Brain pericyte (primary cell): Measurements from ENCODE around the gene PTPN14.

ENCODE experiments used
- DNase-seq: peaks from one replicate; pipeline ENCODE4 v3.0.0-alpha.2; 2012; ENCODE audit warnings: low read depth, low spot score

Gene PTPN14

GRCh38 chr1:214476229-214476985, 75.0 kb downstream of the PTPN14 start:
- no peak for DNase-seq

GRCh38 chr1:214475746-214476145, 75.7 kb downstream of the PTPN14 start:
- no peak for DNase-seq

- DNase-seq = no peak
Observed at GRCh38 chr1:214475331-214475730, 76.1 kb downstream of the PTPN14 start.

GRCh38 chr1:214474467-214474866, 76.9 kb downstream of the PTPN14 start:
- no peak for DNase-seq

- no peak for DNase-seq
Observed at GRCh38 chr1:214473862-214474261, 77.5 kb downstream of the PTPN14 start.

DNA sequence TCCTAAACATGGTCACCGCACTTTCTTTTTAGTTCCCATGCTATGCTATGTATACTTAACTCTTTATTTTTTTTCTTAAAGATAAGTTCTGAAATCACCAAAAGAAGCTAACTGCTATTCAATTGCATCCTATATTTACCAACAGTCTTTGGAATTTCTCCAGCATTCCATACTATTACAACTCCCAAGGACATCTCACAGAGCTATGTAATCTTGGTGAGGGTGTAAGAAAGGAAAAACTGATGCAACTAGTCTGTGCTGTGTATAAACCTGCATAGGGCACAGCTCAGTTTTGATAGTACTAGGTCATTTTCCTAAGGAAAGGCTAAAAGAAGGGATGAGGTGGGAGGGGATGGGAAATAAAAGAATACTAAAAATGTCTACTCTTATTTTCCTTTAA, 78.0 kb downstream of the PTPN14 start:
- DNase-seq = no peak

DNA sequence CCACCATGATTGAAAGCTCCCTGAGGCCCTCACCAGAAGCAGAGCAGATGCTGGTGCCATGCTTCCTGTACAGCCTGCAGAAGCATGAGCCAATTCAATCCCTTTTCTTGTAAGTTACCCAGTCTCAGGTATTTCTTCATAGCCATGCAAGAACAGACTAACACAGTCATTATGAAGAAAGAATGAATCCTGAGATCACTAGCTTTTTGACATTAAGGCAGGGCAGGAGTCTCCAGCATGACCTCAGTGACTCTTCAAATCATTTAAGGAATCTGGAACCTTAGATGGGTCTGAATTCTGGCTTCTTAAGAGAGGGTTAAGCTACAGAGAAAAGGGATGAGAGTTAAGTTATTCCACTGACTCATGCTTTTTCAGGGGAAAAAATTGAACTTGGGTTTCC, 79.0 kb downstream of the PTPN14 start:
- no peak for DNase-seq

DNA sequence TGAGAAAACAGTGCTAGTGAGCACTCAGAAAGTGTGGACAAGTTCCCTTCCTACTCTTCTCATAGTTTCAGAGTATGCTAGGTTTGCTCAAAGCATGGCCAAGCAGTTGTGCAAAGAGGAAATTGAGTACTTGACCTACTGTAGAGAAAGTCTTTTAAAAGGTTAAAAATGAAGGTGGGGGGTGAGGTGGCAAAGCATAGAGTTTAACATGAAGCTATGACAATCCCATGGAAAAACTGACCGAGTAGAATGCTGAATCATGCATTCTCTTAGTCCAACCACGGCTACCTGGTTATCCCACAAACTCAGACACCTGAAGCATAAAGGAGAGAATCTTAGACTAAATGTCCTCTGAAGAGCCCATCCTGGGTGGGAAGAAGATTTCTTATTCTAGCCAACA, 79.9 kb downstream of the PTPN14 start:
- DNase-seq = no peak

DNA sequence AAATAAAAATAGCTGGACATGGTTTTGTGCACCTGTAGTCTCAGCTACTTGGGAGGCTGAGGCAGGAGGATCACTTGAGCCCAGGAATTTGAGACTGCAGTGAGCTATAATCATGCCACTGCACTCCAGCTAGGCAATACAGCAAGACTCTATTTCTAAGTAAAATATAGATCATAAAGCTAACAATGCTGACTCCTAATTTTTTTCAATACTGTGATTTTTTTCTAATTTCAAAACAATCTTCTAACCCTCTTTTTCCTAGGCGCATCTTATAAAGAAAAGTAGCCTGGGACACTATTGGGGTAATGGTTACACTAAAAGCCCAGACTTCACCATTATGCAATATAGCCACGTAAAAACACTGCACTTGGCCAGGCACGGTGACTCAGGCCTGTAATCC, 81.3 kb downstream of the PTPN14 start:
- DNase-seq = no peak

DNA sequence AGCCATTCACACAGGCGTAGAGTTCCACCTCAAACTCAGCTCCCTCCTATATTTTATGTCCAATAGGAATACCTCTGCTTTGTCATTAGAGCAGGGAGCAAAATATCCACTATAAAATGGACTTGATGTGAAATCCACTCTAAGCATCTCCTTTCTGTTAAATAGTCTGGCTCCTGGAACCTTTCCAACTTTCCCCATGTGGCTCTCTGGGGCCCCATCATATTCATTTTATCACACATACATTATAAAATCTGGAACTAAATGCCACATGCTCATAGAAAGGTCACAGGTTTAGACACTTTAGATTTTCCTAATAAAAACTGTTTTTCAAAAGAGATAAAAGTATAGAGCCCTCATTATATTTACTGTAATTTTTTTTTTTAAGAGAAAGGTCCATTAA, 82.1 kb downstream of the PTPN14 start:
- DNase-seq = no peak

GRCh38 chr1:214467078-214467585, 84.3 kb downstream of the PTPN14 start:
- no peak for DNase-seq

- no peak for DNase-seq
Observed at GRCh38 chr1:214466403-214467077, 84.9 kb downstream of the PTPN14 start.

- no peak for DNase-seq
Observed at GRCh38 chr1:214464445-214465287, 86.7 kb downstream of the PTPN14 start.

GRCh38 chr1:214463596-214463995, 87.8 kb downstream of the PTPN14 start:
- no peak for DNase-seq

DNA sequence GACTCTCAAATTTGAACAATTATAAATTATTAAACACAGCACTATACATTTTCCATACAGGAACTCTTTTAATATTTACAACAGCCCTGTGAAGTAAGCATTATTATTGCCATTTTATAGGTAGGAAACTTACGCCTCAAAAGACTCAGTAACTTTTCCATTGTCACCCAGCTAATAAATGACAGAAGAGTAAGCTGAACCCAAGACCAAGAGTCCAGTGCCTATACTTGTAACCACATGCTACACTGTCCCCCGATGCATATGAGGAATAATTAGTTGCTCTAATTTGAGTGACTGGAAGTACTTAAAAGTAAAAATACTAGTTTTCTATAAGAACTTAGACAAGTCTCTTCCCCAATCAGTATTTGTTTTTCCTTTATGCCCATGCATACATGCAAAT, 88.5 kb downstream of the PTPN14 start:
- no peak for DNase-seq

- DNase-seq = no peak
Observed at GRCh38 chr1:214461305-214461704, 90.1 kb downstream of the PTPN14 start.

DNA sequence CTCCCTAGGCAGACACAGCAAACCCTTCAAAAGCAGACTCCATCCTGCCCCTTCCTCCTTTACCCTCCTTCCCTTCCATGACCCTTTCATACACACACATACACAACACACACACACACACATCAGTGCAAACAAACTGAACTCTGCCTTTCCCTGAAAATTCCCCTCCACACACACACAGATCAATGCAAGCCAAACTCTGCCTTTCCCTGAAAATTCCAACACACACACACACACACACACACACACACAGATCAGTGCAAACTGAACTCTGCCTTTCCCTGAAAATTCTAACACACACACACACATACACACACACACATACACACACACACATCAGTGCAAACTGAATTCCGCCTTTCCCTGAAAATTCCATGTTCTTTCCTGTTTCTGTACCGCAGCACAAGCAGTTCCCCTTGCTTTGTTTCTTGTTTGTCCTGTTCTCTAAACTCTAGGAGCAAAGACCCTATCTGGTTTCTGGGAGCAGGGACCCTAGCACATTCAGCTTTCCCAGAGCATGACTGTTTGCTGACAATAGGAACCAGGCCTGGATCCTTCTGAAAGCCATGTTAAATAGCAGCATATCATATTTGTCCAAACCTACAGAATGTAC, 91.0 kb downstream of the PTPN14 start:
- DNase-seq = no peak

DNA sequence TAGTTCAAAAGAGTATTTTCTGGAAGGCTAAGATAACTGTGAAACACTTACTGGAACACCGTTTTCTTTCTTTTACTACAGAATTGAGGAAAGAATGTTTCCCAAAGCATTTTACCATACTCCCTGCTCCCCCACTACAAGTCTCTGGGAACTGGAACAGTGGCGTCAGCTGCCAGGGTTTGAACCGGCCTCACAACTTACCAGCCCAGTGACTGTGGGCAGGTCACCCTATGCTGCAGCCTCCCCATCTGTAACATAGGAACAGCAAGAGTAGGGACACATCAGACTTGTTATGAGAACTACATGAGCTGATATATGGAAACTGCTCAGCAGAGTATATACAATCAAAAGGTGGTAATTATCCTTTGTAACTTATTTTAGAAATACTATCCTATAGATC, 91.5 kb downstream of the PTPN14 start:
- no peak for DNase-seq

DNA sequence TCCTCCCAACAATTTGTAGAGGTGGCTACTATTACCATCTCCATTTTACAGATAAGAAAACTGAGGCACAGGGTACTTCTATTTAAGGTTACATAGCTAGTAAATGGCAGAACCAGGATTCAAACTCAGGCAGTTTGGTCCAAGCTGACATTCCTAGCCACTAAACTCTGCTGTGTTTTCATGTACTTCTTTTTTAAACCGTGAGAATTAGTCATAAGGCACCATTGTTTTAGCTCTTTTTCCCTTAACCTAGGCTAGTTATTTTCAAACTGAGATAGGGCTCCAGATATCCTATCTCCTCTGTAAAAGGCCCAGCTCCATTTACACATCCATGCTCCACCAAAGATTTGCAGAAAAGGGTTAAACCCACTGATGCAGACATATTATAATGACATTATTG, 92.9 kb downstream of the PTPN14 start:
- DNase-seq = no peak

DNA sequence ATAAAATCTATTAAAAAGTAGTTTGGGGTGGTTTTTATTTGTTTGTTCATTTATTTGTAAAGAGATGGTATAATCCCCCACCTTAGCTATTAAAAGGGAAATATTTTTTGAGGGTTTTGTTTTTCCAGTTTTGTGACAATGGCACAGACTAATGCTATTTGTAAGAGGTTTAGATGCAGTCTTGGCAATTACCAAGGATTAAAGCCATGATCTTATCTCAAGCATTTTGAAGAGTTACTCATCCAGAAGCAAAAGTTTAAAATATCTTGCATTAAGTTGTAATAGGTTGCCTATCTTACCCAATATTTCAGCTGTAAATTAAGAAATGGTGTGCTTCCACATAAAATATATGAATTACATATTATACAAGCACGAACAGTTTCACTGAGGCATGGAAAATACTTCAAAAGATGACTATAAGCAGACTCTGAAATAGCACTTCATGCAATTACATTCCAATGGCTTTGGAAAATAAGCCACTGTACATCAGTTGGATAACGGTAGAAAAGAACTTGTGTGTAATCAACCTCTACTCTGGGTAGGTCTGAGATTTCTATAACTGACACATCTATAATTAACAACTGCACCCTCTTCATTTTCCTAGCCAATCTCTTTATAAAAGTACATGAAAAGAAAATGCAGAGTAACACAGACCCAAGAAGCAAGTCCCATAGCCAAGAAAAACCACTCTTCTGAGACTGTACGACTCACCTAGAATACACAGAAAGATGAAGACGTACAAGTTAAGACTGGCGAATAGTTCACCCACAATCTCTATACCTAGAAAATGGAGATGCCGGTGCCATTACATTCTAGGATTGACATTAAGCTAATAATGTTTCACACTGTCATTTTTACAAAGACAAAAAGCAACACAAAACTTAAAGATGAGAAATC, 95.2 kb downstream of the PTPN14 start:
- no peak for DNase-seq

DNA sequence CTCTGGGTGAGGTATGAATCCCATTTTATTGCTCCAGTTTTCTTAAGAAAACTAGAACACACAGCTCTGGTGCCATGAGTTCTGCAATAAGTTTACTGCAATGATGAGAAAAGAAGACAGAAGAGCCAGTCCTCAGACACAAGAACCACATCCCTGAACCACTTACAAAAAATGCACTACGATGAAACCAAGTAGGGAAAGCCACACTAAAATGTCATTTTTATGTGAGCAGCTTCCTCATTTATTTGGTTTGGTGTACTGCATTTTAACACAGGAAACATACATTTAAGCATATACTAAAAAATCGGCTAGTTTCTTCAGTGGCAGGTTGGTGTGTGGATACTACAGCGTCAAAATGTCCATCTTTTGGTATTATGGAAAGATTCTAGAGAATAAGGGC, 95.9 kb downstream of the PTPN14 start:
- no peak for DNase-seq
